A673 (cell line): ENCODE results near the gene SNAPC2.

Experiments used
- CTCF ChIP-seq: fragments of 300-800, 200-600 bp; sonication (generic); conservative IDR thresholded peaks from 2 replicates; pipeline ENCODE4 v1.5.1; 2017; ENCODE audit warnings: low read depth, mild to moderate bottlenecking, antibody characterized with exemption, low read length, moderate library complexity, mixed read lengths
- EZH2 ChIP-seq: fragments of 200-600 bp; sonication (generic); IDR thresholded peaks from 2 replicates; pipeline ENCODE4 v1.6.1; 2017; ENCODE audit warnings: borderline replicate concordance, low read depth, mild to moderate bottlenecking, mixed read lengths, antibody characterized with exemption, low read length; ENCODE audit not compliant: poor library complexity, severe bottlenecking

- TF ChIP-seq CTCF (no peak), EZH2 (no peak)
Measured at GRCh38 chr19:7874897-7875273, 45.3 kb upstream of the SNAPC2 start.
